Measurements from ENCODE around the gene NPPA. TPM values are rescaled to one million over a fixed set of nuclear protein-coding genes. Genes with fewer than 3 reads are reported as not detected.

NPPA gene
- total and polyA plus RNA-seq, 2 donors, result 0.80 to 5.9 TPM

DNA sequence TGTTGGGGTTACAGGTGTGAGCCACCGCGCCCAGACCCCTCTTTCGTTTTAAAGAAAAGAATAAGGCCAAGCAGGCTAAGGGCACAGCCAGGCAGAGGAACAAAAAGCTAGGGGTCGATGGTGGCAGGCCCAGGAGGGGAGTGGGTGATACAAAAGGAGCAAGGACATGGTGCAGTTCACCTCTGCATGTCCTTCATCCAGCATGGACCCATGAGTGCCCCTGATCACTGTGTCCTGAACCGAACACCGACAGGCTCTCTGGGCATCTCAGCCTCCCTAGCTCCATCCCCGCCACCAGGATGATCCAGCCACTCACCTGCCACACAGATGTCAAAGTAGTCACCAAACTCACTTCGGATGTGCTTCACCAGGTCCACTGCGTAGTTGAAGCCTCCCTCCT is 47.7 kb downstream of the NPPA start:
- no peak overlapping the region for H3K27ac ChIP-seq (ENCODE audit: low read depth in 1 of 2, low read length in 1 of 2)
- H3K27me3 ChIP-seq (ENCODE audit: control insufficient read depth in 2 of 2, insufficient read depth in 1 of 2, low read length in 1 of 2), result no peaks in the 10 kb centered on the region
- H3K4me3 ChIP-seq (ENCODE audit: low read length in 2 of 2), result no peak overlapping the region
- 97% methylated on average over 9 of the region's 9 CpGs for WGBS
- H3K36me3 ChIP-seq (ENCODE audit: control insufficient read depth in 2 of 2, insufficient read depth in 2 of 2, low read length in 1 of 2), result peaks cover 34 to 45% of the 10 kb centered on the region in 2 donors
- no peak for DNase-seq (ENCODE audit: low read depth in 6 of 9, low spot score in 9 of 9)
- H3K9me3 ChIP-seq (ENCODE audit: control insufficient read depth in 2 of 2, insufficient read depth in 1 of 2, low read length in 1 of 2), result no peaks in the 10 kb centered on the region
- H3K4me1 ChIP-seq (ENCODE audit: control insufficient read depth in 2 of 2, insufficient read depth in 2 of 2, low read length in 2 of 2), result peaks cover 18 to 25% of the 10 kb centered on the region in 2 donors

GRCh38 chr1:11799099-11799498 is 48.5 kb downstream of the NPPA start:
- Histone ChIP-seq H3K4me1 (ENCODE audit: control insufficient read depth in 2 of 2, insufficient read depth in 2 of 2, low read length in 2 of 2) (peaks cover 11 to 17% of the 10 kb centered on the region in 2 donors), H3K27ac (ENCODE audit: low read depth in 1 of 2, low read length in 1 of 2) (no peak overlapping the region), H3K9me3 (ENCODE audit: control insufficient read depth in 2 of 2, insufficient read depth in 1 of 2, low read length in 1 of 2) (no peaks in the 10 kb centered on the region), H3K36me3 (ENCODE audit: control insufficient read depth in 2 of 2, insufficient read depth in 2 of 2, low read length in 1 of 2) (peaks cover 42 to 52% of the 10 kb centered on the region in 2 donors), H3K4me3 (ENCODE audit: low read length in 2 of 2) (no peak overlapping the region), H3K27me3 (ENCODE audit: control insufficient read depth in 2 of 2, insufficient read depth in 1 of 2, low read length in 1 of 2) (no peaks in the 10 kb centered on the region)
- over 99% methylated on average over 5 of the region's 5 CpGs for WGBS
- no peak for DNase-seq (ENCODE audit: low read depth in 6 of 9, low spot score in 9 of 9)

DNA sequence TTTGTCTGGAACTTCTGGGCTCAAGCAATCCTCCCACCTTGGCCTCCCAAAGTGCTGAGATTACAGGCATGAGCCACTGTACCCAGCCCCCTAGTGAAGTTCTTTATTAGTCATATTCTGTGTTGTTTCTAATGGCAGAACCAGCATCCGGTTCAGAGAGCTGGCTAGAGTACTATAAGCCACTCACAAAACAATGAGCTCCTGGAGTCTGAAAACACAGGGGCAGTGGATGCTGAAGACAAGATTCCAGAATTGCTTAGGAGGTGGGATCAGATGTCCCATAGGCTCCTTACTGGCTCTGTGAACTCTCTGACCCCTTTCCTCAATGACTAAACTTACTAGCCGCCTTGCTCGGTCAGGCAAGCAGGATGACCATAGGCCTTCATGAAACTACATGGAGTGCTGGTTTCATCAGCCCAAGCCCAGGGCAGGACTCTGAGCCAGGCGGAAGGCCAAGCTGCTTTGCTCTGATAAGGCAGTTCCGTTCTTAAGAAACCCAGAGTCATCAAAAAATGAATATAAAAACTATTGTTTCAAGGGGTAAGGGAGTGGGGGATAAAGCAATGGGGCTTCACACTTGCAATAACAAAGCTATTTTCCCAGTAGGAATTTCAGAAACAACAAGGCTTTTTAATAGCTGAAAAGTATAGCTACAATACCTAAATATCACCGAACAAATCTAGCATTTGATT is 49.9 kb downstream of the NPPA start:
- DNase-seq (ENCODE audit: low read depth in 6 of 9, low spot score in 9 of 9), result no peak

GRCh38 chr1:11796036-11796828 is 51.4 kb downstream of the NPPA start:
- no peak for DNase-seq (ENCODE audit: low read depth in 6 of 9, low spot score in 9 of 9)
- no peak overlapping the region for H3K4me3 ChIP-seq (ENCODE audit: low read length in 2 of 2)
- 98% methylated on average over 15 of the region's 15 CpGs for WGBS

More for the DNA sequence above, 49.9 kb downstream of the NPPA start:
- Histone ChIP-seq H3K27me3 (ENCODE audit: control insufficient read depth in 2 of 2, insufficient read depth in 1 of 2, low read length in 1 of 2) (no peaks in the 10 kb centered on the region), H3K4me1 (ENCODE audit: control insufficient read depth in 2 of 2, insufficient read depth in 2 of 2, low read length in 2 of 2) (peaks cover 0 to 3% of the 10 kb centered on the region in 2 donors), H3K9me3 (ENCODE audit: control insufficient read depth in 2 of 2, insufficient read depth in 1 of 2, low read length in 1 of 2) (no peaks in the 10 kb centered on the region), H3K36me3 (ENCODE audit: control insufficient read depth in 2 of 2, insufficient read depth in 2 of 2, low read length in 1 of 2) (peaks cover 45 to 59% of the 10 kb centered on the region in 2 donors), H3K27ac (ENCODE audit: low read depth in 1 of 2, low read length in 1 of 2) (no peak overlapping the region), H3K4me3 (ENCODE audit: low read length in 2 of 2) (no peak overlapping the region)
- 97% methylated on average over 6 of the region's 6 CpGs for WGBS

More at GRCh38 chr1:11796036-11796828, 51.4 kb downstream of the NPPA start:
- no peaks in the 10 kb centered on the region for H3K9me3 ChIP-seq (ENCODE audit: control insufficient read depth in 2 of 2, insufficient read depth in 1 of 2, low read length in 1 of 2)
- H3K27ac ChIP-seq (ENCODE audit: low read depth in 1 of 2, low read length in 1 of 2), result no peak overlapping the region
- H3K27me3 ChIP-seq (ENCODE audit: control insufficient read depth in 2 of 2, insufficient read depth in 1 of 2, low read length in 1 of 2), result no peaks in the 10 kb centered on the region
- H3K36me3 ChIP-seq (ENCODE audit: control insufficient read depth in 2 of 2, insufficient read depth in 2 of 2, low read length in 1 of 2), result peaks cover 53 to 56% of the 10 kb centered on the region in 2 donors
- H3K4me1 ChIP-seq (ENCODE audit: control insufficient read depth in 2 of 2, insufficient read depth in 2 of 2, low read length in 2 of 2), result no peaks in the 10 kb centered on the region

Other genes with a start within 250 kb of the NPPA start
- 9.0 TPM for gene FBXO2, start 193.4 kb downstream of the NPPA start, total RNA-seq
- gene FBXO2, start 193.4 kb downstream of the NPPA start, polyA plus RNA-seq, result 46.2 TPM
- gene FBXO44, start 192.9 kb downstream of the NPPA start, total RNA-seq, result 8.6 TPM
- gene FBXO44, start 192.9 kb downstream of the NPPA start, polyA plus RNA-seq, result 37.3 TPM
- 11.4 TPM for gene FBXO6, start 183.6 kb downstream of the NPPA start, total RNA-seq
- gene FBXO6, start 183.6 kb downstream of the NPPA start, polyA plus RNA-seq, result 16.1 TPM
- 61.6 TPM for gene MAD2L2, start 166.6 kb downstream of the NPPA start, total RNA-seq
- 49.6 TPM for gene MAD2L2, start 166.6 kb downstream of the NPPA start, polyA plus RNA-seq
- 0.14 TPM for gene DRAXIN, start 156.1 kb downstream of the NPPA start, total RNA-seq
- 0.14 TPM for gene DRAXIN, start 156.1 kb downstream of the NPPA start, polyA plus RNA-seq
- gene AGTRAP, start 111.6 kb downstream of the NPPA start, total RNA-seq, result 20.5 TPM
- gene AGTRAP, start 111.6 kb downstream of the NPPA start, polyA plus RNA-seq, result 84.2 TPM
- gene C1orf167, start 85.6 kb downstream of the NPPA start, total RNA-seq, result 0.14 TPM
- 1.5 TPM for gene C1orf167, start 85.6 kb downstream of the NPPA start, polyA plus RNA-seq
- 9.4 TPM for gene MTHFR, start 41.8 kb downstream of the NPPA start, total RNA-seq
- 11.7 TPM for gene MTHFR, start 41.8 kb downstream of the NPPA start, polyA plus RNA-seq
- 2.6 TPM for gene CLCN6, start 41.6 kb downstream of the NPPA start, total RNA-seq
- 9.2 TPM for gene CLCN6, start 41.6 kb downstream of the NPPA start, polyA plus RNA-seq
- 0.47 TPM for gene NPPB, start 11.2 kb upstream of the NPPA start, total RNA-seq
- 1.7 TPM for gene NPPB, start 11.2 kb upstream of the NPPA start, polyA plus RNA-seq
- gene KIAA2013, start 78.6 kb upstream of the NPPA start, total RNA-seq, result 26.6 TPM
- gene KIAA2013, start 78.6 kb upstream of the NPPA start, polyA plus RNA-seq, result 24.8 TPM
- gene PLOD1, start 86.9 kb upstream of the NPPA start, total RNA-seq, result 12.8 TPM
- gene PLOD1, start 86.9 kb upstream of the NPPA start, polyA plus RNA-seq, result 13.7 TPM
- 25.9 TPM for gene MFN2, start 132.7 kb upstream of the NPPA start, total RNA-seq
- 27.8 TPM for gene MFN2, start 132.7 kb upstream of the NPPA start, polyA plus RNA-seq
- gene MIIP, start 171.7 kb upstream of the NPPA start, total RNA-seq, result 25.3 TPM
- gene MIIP, start 171.7 kb upstream of the NPPA start, polyA plus RNA-seq, result 44.9 TPM
- 0.94 TPM for gene TNFRSF8, start 215.5 kb upstream of the NPPA start, total RNA-seq
- gene TNFRSF8, start 215.5 kb upstream of the NPPA start, polyA plus RNA-seq, result 3.3 TPM

Data from thymus (tissue), 11 donors.